Right lobe of liver (tissue), 4 donors: Measurements from ENCODE around the gene ZNF557.
"Not testable (repeated sequence)": the region's sequence is repeated elsewhere in the genome, so short reads cannot be mapped to it uniquely, and the experiment has no call there.

Experiments used
- CTCF ChIP-seq, 4 donors: fragments of 200-600 bp in 3 of 4; fragments of 450-650 bp in 1 of 4; IDR thresholded peaks; one replicate each; pipeline versions ENCODE4 v1.5.1 to v1.8.0; 2016 to 2022; ENCODE audit warnings: antibody characterized with exemption in 4 of 4, mild to moderate bottlenecking in 2 of 4
- POLR2A ChIP-seq: fragments of 450-650 bp; IDR thresholded peaks from one replicate; pipeline ENCODE4 v1.6.1; 2017; ENCODE audit warnings: antibody characterized with exemption, mild to moderate bottlenecking
- donor health status: DM: no; HTN: no; CAD: no.
- donor health status: DM: no; HTN: no; CAD: no.
- donor health status: DM: no; HTN: yes; CAD: no.

DNA sequence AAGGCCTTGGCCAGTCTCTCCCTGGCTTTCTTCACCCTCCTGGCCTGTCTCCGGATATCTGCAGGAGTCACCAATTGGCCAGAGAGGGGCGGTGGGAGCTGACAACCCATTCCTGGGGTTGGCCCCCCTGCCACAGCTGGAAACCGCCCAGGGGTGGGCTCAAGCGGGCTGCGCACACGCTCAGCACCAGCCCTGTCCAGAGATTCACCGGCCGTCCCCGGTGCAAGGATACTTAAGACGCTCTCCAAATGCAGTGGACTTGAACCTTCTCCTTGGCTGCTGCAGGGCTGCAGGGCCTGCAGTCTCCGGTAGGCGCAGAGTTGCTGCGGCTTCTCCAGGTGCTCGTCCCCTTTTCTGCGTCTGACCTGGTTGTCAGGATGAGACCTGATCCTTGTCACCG is 13.1 kb upstream of the ZNF557 start:
- not testable (repeated sequence) for TF ChIP-seq POLR2A; CTCF (IDR thresholded peaks at IDR 0.05)
